Measurements from ENCODE around the gene CSNK2B. TPM values are rescaled to one million over a fixed set of nuclear protein-coding genes. Genes with fewer than 3 reads are reported as not detected.
A peak's percentile ranks its signal among the peaks of the same experiment; 100 is the strongest.

The CSNK2B gene
- 110 and 131 TPM in 2 replicates for total RNA-seq (2014; rRNA removed; shearing (Covaris generic))
- polyA plus RNA-seq (2014; cell fraction: nucleus; rRNA removed): 115 and 151 TPM in 2 replicates

DNA sequence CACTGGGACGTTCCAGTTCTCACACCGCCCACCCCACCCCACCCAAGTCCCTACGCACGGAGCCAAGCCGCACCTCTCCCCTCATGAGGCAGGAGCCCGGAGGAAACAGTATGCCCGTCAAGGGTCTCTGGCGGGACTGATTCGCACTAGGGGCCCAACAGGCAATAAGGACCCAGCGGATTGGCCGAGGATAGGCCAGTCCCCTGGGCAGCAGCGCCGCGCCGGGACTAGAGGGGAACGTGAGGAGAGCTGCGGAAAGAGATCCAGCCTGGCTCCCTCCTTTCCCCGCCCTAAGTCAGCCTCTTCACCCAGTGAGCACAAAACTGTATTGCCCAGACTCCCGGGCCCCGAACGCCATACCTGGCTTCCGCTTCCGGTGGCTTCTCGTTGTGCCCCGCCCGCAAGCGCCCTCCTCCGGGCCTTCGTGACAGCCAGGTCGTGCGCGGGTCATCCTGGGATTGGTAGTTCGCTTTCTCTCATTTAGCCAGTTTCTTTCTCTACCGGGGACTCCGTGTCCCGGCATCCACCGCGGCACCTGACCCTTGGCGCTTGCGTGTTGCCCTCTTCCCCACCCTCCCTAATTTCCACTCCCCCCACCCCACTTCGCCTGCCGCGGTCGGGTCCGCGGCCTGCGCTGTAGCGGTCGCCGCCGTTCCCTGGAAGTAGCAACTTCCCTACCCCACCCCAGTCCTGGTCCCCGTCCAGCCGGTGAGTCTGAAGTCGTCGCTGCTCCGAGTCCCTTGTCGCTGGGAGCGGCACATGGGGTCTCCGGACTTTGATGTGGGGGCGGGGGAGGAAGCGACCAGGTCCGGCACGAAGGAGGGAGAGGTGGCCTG lies at the start of gene CSNK2B:
Gene CSNK2B (plus strand): TSS at position 580 of the 836 bp plus-strand sequence. CDS start 752 bp downstream, outside the sequence.
- DNase-seq (ENCODE audit: extremely low read depth, low read depth): peak; percentile 93

DNA sequence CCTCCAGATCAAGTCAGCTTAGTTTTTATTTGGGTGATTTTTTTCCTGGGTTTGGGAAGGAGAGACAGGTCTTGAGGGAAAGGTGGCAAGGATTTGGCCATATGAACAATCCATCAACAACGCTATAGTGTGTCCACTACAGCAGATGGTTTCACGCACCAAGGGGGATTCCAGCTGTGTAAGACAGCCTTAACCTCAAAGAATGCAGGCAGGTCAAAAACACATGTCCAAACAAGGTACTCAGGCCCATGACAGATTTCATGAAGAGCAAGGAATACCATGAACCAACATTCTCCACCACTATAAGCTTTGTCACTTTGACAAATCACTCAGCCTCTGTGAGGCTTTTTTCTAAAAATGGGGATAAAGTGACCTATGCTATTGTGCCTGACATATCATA lies 48.9 kb upstream of the CSNK2B start:
- no peak for DNase-seq (ENCODE audit: extremely low read depth, low read depth)

DNA sequence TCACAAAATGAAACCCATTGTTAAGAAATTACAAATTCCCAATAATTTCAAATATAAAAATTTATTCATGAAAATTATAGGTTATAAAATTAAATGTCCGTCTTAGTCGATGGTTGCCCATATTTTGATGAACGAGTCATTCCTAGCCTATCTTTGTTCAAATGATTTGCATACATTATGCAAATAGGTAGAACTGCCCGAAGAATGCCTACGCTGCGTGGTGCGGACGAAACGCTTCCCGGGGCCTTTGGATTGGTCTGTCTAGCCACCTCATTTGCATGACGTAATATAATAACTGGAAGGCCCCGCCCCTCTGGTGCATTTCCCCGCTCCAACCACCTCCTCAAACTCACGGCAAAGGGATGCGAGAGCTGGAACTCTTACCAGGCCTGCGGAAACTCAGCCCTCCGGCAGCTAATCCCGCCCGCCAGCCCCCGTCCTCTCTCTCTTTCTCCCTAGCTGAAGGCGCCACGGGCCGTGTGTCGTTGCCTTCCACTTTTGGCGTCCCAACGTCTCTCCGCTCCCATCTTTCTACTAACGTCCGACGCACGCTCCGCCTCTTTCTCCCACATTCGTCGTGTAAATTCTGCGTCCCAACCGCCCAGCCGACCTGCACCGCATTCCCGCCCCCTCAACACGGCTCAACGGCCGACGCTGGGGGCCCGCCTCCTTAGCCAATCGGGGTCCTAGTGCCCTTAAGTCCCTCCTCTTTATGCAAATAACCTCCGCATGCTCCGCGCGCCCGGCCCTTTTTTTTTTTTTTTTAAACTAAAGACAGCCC lies 45.9 kb upstream of the CSNK2B start:
- peak; percentile 96 for DNase-seq (ENCODE audit: extremely low read depth, low read depth)

DNA sequence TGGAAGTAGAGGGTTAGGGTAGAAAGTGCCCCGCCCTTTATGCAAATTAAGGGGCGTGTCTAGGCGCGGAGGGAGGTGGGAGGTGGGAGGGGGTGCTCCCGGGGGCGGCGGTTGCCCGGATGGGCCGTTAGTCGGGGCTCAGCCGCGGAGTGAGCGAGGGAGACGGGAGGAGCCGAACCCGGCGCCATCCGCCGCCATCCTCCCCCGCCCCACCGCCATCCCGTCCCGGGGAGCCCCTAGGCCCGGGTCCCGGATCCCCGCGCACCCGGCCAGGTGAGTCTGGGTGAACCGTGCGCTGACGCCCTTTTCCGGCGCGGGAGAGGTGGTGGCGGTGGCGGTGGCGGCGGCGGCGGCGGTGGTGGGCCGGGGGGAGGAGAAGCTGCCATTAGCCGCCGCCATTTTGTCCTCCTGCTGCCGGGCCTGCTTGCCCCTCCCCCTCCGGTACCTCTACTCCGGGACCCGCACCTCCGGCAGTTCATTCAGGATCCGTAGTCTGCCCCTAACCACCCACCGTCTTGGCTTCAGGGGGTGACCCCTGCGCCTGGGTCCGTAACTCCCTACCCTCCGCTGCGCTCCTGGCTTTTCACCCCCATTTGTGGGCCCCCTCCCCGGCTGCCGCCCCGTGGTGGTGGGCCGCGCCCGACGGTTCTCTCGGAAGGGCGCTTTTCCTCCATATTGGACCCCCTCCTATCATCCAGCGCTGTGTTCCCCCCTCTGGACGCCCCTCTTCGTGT lies 45.1 kb upstream of the CSNK2B start, which contains the start of gene PRRC2A:
Gene PRRC2A (plus strand): TSS at position 130 of the 734 bp plus-strand sequence. CDS start 2,075 bp downstream, outside the sequence.
- no peak for DNase-seq (ENCODE audit: extremely low read depth, low read depth)

DNA sequence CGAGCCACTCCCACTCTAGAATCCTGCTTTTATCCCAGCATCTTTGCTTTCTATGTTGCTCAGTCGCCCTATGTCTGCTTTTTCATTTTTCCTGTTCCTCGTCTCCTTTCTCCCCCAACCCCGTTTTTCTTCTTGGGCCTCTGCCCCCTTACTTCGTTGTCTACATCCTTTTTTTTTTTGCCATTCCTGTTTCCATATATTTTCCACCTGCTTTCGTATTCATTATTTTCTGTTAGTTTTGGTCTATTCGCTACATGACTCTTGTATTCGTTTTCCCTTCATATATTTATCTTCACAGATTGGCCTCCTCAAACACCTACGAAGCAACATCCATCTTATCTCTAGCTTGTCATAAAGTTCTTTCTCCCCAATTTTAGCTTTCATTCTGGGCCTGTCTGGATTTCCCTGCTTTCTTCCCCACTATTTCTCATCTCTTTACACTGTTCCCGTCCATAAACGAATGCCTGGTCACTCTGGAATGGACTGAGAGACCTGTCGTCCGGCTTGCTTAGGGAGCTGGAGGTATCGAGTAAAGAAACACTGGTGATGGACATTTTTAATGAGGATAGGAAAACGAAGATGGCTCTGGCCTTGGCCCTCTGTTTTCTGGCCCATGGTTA lies 44.5 kb upstream of the CSNK2B start:
- DNase-seq (ENCODE audit: extremely low read depth, low read depth): no peak

DNA sequence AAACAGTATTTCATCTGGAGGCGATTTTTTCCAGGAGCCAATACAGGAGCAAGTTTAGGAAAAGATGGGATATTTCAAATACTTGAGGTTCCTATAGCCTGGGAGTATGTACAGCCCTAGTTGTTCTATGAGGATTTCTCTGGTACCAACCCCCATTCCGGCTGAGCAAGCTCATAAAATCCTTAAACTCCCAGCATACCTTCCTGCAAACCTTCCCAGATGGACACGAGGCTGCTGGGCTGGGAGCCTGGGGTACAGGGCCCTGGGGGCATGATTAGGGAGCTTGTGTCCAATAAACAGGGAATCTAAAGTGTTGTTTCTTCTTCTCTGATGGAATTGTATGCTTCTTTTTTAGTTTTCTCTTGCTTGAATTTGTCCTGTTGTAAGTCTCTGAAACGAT lies 43.9 kb upstream of the CSNK2B start:
- no peak for DNase-seq (ENCODE audit: extremely low read depth, low read depth)

DNA sequence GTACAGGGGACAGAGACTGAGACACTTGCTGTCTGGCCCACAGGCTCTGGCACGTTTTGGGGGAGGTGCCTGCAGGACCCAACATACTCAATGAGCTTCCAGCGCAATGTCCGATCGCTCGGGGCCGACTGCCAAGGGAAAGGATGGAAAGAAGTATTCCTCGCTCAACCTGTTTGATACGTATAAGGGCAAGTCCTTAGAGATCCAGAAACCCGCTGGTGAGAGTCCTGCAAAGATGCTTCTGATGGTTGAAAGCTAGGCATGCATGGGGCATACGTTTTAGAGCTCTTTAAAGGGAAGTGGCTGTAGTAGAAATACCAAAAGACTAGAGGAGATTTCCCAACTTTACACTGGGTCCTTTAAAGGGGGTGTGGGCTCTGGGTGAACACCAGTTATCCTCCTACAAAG lies 43.2 kb upstream of the CSNK2B start:
- no peak for DNase-seq (ENCODE audit: extremely low read depth, low read depth)

DNA sequence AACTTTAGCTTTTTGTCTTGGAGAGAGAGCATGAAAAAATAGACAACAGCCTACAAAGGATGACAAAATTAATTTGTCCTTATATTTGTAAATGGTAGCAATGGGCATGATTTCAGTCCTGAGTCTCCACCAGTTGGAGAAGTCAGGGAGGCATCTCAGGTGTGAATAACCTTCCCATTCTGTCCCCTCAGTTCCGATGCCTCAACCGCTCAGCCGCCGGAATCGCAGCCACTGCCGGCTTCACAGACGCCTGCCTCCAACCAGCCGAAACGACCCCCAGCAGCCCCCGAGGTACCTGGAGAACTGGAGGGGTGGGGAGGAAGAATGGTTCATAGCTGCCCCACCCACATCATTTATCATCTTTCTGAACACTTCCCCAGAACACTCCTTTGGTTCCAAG lies 41.8 kb upstream of the CSNK2B start:
- no peak for DNase-seq (ENCODE audit: extremely low read depth, low read depth)

DNA sequence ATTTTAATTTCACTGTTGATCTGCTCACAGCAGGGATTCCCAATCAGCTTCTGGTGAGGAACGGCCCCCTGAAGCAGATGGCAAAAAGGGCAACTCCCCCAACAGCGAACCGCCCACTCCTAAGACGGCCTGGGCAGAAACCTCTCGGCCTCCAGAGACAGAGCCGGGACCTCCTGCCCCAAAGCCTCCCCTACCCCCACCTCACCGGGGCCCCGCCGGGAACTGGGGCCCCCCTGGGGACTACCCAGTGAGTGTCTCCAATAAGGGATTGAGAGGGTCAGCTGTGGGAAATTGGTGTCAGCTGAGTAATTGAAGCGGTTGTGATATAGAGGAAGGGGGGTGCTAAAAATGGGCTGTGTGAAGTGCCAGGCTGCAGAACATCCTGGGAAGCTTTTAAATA lies 38.9 kb upstream of the CSNK2B start:
- DNase-seq (ENCODE audit: extremely low read depth, low read depth): no peak

DNA sequence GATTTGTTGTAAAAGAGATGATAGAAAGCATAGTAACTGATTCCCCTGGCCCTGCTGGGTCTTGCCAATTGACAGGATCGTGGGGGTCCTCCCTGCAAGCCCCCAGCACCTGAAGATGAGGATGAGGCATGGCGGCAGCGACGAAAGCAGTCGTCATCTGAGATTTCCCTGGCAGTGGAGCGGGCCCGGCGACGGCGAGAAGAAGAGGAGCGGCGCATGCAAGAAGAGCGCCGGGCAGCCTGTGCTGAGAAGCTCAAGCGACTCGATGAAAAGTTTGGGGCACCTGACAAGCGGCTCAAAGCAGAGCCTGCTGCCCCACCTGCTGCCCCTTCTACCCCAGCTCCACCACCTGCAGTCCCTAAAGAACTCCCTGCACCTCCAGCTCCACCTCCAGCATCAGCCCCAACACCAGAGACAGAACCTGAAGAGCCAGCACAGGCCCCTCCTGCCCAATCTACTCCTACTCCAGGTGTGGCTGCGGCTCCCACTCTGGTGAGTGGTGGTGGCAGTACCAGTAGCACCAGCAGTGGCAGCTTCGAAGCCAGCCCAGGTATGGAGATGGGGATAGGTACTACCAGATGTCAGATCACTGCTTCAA lies 38.1 kb upstream of the CSNK2B start:
- no peak for DNase-seq (ENCODE audit: extremely low read depth, low read depth)

DNA sequence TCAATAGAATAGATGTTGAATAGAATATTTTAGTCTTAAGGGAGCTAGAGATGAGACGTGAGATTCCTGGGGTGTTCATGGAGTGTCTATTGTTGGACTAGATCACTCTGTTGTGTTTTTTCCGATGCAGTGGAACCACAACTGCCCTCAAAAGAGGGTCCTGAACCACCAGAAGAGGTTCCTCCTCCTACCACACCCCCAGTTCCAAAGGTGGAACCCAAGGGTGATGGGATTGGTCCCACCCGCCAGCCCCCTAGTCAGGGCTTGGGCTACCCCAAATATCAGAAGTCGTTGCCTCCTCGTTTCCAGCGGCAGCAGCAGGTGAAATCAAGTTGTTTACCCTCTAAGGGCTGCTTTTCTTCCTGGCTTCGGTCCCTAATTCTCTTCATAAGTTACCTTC lies 36.9 kb upstream of the CSNK2B start:
- DNase-seq (ENCODE audit: extremely low read depth, low read depth): no peak

DNA sequence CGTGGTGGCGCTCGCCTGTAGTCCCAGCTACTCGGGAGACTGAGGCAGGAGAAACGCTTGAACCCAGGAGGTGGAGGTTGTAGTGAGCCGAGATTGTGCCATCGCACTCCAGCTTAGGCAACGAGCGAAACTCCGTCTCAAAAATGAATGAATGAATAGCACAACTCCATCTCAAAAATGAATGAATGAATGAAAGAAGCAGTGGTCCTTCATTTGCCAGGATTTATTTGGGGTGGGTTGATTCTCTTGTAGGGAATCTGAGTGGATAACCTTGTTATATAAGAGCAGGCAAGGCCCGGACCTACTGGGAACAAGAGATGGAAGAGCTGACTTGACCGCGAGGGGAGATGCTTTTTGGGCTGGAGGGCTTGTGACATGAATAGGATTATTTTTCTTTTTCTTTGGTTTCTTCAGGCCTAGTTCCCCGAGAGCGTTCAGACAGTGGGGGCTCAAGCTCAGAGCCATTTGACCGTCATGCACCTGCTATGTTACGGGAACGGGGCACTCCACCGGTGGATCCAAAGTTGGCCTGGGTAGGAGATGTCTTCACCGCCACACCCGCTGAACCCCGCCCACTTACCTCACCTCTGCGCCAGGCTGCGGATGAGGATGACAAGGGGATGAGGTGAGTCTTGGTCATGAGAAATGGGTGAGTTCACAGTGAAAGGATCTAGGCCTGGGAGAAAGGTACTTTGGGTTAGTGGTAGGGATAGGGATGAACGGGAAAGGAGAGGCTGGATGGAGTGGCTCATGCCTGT lies 35.5 kb upstream of the CSNK2B start:
- DNase-seq (ENCODE audit: extremely low read depth, low read depth): no peak

DNA sequence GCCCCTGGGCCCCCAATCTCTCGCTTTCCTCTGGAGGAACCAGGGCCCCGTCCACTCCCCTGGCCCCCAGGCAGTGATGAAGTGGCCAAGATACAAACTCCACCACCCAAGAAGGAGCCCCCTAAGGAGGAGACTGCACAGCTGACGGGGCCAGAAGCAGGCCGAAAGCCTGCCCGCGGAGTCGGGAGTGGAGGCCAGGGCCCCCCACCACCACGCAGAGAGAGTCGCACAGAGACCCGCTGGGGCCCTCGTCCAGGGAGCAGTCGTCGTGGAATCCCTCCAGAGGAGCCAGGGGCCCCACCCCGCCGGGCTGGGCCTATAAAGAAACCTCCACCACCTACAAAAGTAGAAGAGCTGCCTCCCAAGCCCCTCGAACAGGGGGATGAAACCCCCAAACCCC lies 34.7 kb upstream of the CSNK2B start:
- no peak for DNase-seq (ENCODE audit: extremely low read depth, low read depth)

DNA sequence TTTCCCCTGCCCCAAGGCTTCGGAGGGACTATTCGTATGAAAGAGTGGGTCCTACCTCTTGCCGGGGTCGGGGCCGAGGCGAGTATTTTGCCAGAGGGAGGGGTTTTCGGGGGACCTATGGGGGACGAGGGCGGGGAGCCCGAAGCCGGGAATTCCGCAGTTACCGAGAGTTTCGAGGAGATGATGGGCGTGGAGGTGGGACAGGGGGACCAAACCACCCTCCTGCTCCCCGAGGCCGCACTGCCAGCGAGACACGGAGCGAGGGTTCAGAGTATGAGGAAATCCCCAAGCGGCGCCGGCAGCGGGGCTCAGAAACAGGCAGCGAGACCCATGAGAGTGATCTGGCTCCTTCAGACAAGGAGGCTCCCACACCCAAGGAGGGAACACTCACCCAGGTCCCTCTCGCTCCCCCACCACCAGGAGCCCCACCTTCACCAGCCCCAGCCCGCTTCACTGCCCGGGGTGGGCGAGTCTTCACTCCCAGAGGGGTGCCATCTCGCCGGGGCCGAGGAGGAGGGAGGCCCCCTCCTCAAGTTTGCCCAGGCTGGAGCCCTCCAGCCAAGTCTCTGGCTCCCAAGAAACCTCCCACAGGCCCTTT lies 34.1 kb upstream of the CSNK2B start:
- no peak for DNase-seq (ENCODE audit: extremely low read depth, low read depth)

DNA sequence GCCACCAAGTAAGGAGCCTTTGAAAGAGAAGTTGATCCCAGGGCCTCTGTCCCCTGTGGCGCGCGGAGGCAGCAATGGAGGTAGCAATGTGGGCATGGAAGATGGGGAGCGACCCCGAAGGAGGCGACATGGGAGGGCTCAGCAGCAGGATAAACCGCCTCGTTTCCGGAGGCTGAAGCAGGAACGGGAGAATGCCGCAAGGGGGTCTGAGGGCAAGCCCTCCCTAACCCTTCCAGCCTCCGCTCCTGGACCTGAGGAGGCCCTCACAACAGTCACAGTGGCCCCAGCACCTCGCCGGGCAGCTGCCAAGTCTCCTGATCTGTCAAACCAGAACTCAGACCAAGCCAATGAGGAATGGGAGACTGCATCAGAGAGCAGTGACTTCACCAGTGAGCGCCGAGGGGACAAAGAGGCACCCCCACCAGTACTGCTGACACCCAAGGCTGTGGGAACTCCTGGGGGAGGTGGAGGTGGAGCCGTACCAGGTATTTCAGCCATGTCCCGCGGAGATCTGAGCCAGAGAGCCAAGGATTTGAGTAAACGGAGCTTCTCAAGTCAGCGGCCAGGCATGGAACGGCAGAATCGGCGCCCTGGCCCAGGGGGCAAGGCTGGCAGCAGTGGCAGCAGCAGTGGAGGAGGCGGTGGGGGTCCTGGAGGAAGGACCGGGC lies 33.5 kb upstream of the CSNK2B start:
- DNase-seq (ENCODE audit: extremely low read depth, low read depth): no peak

DNA sequence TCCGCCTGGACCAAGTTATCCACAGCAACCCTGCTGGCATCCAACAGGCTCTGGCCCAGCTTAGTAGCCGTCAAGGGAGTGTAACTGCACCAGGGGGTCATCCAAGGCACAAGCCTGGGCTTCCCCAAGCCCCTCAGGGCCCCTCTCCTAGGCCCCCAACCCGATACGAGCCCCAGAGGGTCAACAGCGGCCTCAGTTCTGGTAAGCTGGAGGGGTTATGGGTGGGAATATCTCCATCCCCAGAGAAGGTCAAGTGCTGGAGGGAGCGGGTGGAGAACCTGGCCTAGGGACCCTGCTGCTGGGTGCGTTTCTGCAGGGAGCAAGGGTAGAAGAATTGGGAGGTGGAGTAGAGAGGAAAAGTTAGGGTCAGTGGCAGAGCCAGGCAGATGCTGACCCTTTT lies 32.4 kb upstream of the CSNK2B start:
- DNase-seq (ENCODE audit: extremely low read depth, low read depth): no peak

DNA sequence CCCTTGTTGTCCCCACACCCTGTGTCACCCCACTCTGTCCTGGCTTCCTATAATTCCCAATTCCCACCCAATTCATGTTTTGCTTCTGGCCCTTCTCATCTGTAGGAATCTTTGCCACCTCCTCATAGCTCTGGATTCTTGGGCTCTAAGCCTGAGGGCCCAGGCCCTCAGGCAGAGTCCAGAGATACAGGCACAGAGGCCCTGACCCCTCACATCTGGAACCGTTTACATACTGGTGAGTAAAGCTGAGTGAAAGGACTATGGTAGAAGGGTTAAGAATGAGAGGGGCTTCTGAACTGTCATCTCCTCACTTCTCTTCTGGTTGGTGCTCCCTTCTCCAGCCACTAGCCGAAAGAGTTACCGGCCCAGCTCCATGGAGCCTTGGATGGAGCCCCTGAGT lies 31.7 kb upstream of the CSNK2B start:
- no peak for DNase-seq (ENCODE audit: extremely low read depth, low read depth)

DNA sequence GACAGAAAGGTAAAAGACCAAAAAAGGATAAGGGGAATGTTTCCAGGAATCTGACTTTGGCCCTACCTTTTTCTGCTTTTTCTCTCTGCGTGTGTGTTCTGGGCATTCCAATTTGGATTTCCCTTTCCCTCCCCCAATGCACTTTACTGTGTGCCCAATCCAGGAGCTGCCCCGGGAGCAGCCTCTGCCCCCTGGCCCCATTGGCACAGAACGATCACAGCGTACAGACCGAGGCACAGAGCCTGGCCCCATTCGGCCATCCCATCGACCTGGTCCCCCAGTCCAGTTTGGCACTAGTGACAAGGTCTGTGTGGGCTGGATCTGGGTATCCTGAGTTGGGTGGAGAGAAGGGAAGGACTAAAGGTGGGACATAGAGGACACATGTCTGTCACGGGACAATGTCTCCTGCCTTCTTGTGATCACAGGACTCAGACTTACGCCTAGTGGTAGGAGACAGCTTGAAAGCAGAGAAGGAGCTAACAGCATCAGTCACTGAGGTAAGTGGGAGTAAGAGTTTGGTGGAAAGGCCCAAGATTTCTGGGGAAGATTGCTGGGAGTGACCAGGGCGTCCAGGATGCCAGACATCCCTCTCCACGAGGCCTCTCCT lies 30.8 kb upstream of the CSNK2B start:
- DNase-seq (ENCODE audit: extremely low read depth, low read depth): no peak
